ENCODE results near the gene KIAA2012. TPM values are rescaled to one million over a fixed set of nuclear protein-coding genes. Genes with fewer than 3 reads are reported as not detected.

The KIAA2012 gene
- total and polyA plus RNA-seq, 4 donors = under 0.01 to 0.61 (median 0.42) TPM

- WGBS = 86% methylated on average over 17 of the region's 17 CpGs
- peaks cover 0 to 2% (median 0%) of the 10 kb centered on the region in 4 donors for H3K27me3 ChIP-seq (ENCODE audit: control insufficient read depth in 4 of 4, insufficient read depth in 4 of 4, low read length in 3 of 4)
- H3K4me1 ChIP-seq (ENCODE audit: control insufficient read depth in 4 of 4, insufficient read depth in 4 of 4, low read length in 3 of 4) = no peaks in the 10 kb centered on the region
- H3K9ac ChIP-seq (ENCODE audit: low read depth in 1 of 2, low read length in 2 of 2) = no peak overlapping the region
- no peak overlapping the region for H3K4me3 ChIP-seq (ENCODE audit: low read depth in 1 of 3, low read length in 3 of 3)
- no peak overlapping the region for H3K27ac ChIP-seq (ENCODE audit: low read depth in 1 of 2, low read length in 2 of 2)
- H3K36me3 ChIP-seq (ENCODE audit: control insufficient read depth in 4 of 4, insufficient read depth in 3 of 4, low read depth in 1 of 4, low read length in 3 of 4) = no peaks in the 10 kb centered on the region
- TF ChIP-seq FOXA1 (IDR thresholded peaks at IDR 0.05) (no peak), TAF1 (conservative IDR thresholded peaks at IDR 0.05) (no peak), RAD21 (IDR thresholded peaks at IDR 0.05) (no peak), RXRA (IDR thresholded peaks at IDR 0.05) (no peak), HNF4A (conservative IDR thresholded peaks at IDR 0.05) (no peak), YY1 (IDR thresholded peaks at IDR 0.05) (no peak), GABPA (IDR thresholded peaks at IDR 0.05 in 1 of 2, conservative IDR thresholded peaks at IDR 0.05 in 1 of 2) (no peak), MAX (IDR thresholded peaks at IDR 0.05) (no peak), SP1 (IDR thresholded peaks at IDR 0.05) (no peak), NR2F2 (IDR thresholded peaks at IDR 0.05) (no peak), ATF3 (IDR thresholded peaks at IDR 0.05) (no peak), HNF4G (IDR thresholded peaks at IDR 0.05) (no peak), ZBTB33 (IDR thresholded peaks at IDR 0.05) (no peak), CTCF (IDR thresholded peaks at IDR 0.05; ENCODE audit: low read depth, low read length, missing input control) (no peak), REST (IDR thresholded peaks at IDR 0.05) (no peak), EGR1 (IDR thresholded peaks at IDR 0.05; ENCODE audit: low read depth in 2 of 2) (no peak), JUND (IDR thresholded peaks at IDR 0.05) (no peak), FOXA2 (IDR thresholded peaks at IDR 0.05) (no peak)
- no peak for DNase-seq (ENCODE audit: low spot score)
- H3K9me3 ChIP-seq (ENCODE audit: control insufficient read depth in 4 of 4, low read length in 3 of 4) = no peaks in the 10 kb centered on the region
These were observed 75.6 kb downstream of the KIAA2012 start for GRCh38 chr2:202148515-202149154.
